ENCODE data around the gene ABCD4.

Gene ABCD4

GRCh38 chr14:74238974-74239847 is 63.5 kb downstream of the ABCD4 start, which contains the start of gene VSX2:
Gene VSX2 (plus strand): TSS chr14:74239449. CDS start chr14:74239562, 113 bp downstream.
- Histone ChIP-seq H3K4me3 (ENCODE audit: low read depth, low read length) (no peak within 1 kb of the TSS), H3K9me3 (no peaks in the 10 kb centered on the region), H3K36me3 (no peaks in the 10 kb centered on the region), H3K27me3 (peaks cover 96% of the 10 kb centered on the region), H3K4me1 (no peaks in the 10 kb centered on the region)
- TF ChIP-seq, protein P1, sequence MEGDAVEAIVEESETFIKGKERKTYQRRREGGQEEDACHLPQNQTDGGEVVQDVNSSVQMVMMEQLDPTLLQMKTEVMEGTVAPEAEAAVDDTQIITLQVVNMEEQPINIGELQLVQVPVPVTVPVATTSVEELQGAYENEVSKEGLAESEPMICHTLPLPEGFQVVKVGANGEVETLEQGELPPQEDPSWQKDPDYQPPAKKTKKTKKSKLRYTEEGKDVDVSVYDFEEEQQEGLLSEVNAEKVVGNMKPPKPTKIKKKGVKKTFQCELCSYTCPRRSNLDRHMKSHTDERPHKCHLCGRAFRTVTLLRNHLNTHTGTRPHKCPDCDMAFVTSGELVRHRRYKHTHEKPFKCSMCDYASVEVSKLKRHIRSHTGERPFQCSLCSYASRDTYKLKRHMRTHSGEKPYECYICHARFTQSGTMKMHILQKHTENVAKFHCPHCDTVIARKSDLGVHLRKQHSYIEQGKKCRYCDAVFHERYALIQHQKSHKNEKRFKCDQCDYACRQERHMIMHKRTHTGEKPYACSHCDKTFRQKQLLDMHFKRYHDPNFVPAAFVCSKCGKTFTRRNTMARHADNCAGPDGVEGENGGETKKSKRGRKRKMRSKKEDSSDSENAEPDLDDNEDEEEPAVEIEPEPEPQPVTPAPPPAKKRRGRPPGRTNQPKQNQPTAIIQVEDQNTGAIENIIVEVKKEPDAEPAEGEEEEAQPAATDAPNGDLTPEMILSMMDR (IDR thresholded peaks at IDR 0.05; ENCODE audit: low read depth, low read length), result no peak
- DNase-seq, result no peak

DNA sequence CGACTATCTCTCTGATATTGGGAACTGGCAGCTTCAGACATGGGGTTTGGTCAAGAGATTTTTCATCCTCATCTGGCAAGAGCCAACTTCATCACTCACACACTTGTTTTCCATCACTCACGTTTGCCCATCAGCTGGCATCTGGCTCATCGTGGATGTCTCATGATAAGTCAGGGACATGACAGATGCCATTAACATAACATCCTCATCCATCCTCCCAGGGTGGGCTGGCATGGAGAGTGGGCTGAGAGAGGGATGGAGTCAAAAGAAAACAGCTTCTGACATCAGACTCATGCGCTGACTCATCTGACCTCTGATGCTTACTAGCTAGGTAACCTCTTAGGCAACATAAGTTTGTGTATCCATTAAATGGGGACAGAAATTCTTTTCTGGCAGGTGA is 65.3 kb downstream of the ABCD4 start:
- H3K27me3 ChIP-seq, result peaks cover 83% of the 10 kb centered on the region
- DNase-seq, result no peak

More for the DNA sequence above, 65.3 kb downstream of the ABCD4 start:
- no peaks in the 10 kb centered on the region for H3K36me3 ChIP-seq
- H3K4me1 ChIP-seq, result no peaks in the 10 kb centered on the region
- no peak overlapping the region for H3K4me3 ChIP-seq (ENCODE audit: low read depth, low read length)
- H3K9me3 ChIP-seq, result no peaks in the 10 kb centered on the region
- TF ChIP-seq, protein P1 (IDR thresholded peaks at IDR 0.05; ENCODE audit: low read depth, low read length), result no peak

All from BE2C (cell line).